Central memory CD8-positive, alpha-beta T cell (primary cell): ENCODE results near the gene UPK3A.
"Not testable (repeated sequence)": the region's sequence is repeated elsewhere in the genome, so short reads cannot be mapped to it uniquely, and the experiment has no call there.

Experiments
- ATAC-seq: fragments of 150-1000 bp; cut with Tn5 transposase; replicated peaks from 2 replicates; pipeline ENCODE4 v1.10.0; 2022; ENCODE audit warnings: mild to moderate bottlenecking, moderate FRiP score, moderate number of reproducible peaks; ENCODE audit not compliant: poor library complexity, severe bottlenecking; ENCODE audit errors: extremely low read depth
- DNase-seq, 2 donors: peaks; one replicate each; pipeline ENCODE4 v3.0.0; 2021; ENCODE audit warnings: low spot score in 2 of 2
- H3K27ac Mint-ChIP-seq: one replicate; pipeline ENCODE4 v1.8.0; 2022; ENCODE audit warnings: low read depth, mild to moderate bottlenecking, moderate library complexity, mixed read lengths
- H3K27me3 Mint-ChIP-seq: one replicate; pipeline ENCODE4 v1.8.0; 2022; ENCODE audit warnings: mixed read lengths
- H3K36me3 Mint-ChIP-seq: one replicate; pipeline ENCODE4 v1.8.0; 2022; ENCODE audit warnings: mild to moderate bottlenecking, moderate library complexity, mixed read lengths; ENCODE audit not compliant: insufficient read depth
- H3K4me1 Mint-ChIP-seq: one replicate; pipeline ENCODE4 v1.8.0; 2022; ENCODE audit warnings: mixed read lengths
- H3K4me3 Mint-ChIP-seq: one replicate; pipeline ENCODE4 v1.8.0; 2022; ENCODE audit warnings: mild to moderate bottlenecking, moderate library complexity, mixed read lengths
- H3K9me3 Mint-ChIP-seq: one replicate; pipeline ENCODE4 v1.8.0; 2022; ENCODE audit warnings: mixed read lengths

The UPK3A gene

GRCh38 chr22:45244916-45245315 lies 39.8 kb upstream of the UPK3A start:
- Mint-ChIP-seq H3K4me1 (peaks cover 19% of the 10 kb centered on the region), H3K27ac (no peak overlapping the region), H3K4me3 (no peak overlapping the region), H3K27me3 (no peaks in the 10 kb centered on the region), H3K36me3 (peaks cover 10% of the 10 kb centered on the region), H3K9me3 (no peaks in the 10 kb centered on the region)
- ATAC-seq (no peak), DNase-seq (no peak)

- Mint-ChIP-seq H3K27me3 (no peaks in the 10 kb centered on the region), H3K4me3 (no peak overlapping the region), H3K4me1 (peaks cover 10% of the 10 kb centered on the region), H3K9me3 (no peaks in the 10 kb centered on the region), H3K36me3 (peaks cover 4% of the 10 kb centered on the region), H3K27ac (no peak overlapping the region)
- no peak for DNase-seq
- no peak for ATAC-seq
Observed at GRCh38 chr22:45246060-45246985, 38.4 kb upstream of the UPK3A start.

GRCh38 chr22:45248832-45249561 lies 35.8 kb upstream of the UPK3A start:
- Mint-ChIP-seq H3K27me3 (no peaks in the 10 kb centered on the region), H3K36me3 (no peaks in the 10 kb centered on the region), H3K9me3 (no peaks in the 10 kb centered on the region), H3K27ac (peak overlapping the region; percentile 32), H3K4me1 (no peaks in the 10 kb centered on the region), H3K4me3 (no peak overlapping the region)
- peak; percentile 56 for ATAC-seq
- DNase-seq = no peak

DNA sequence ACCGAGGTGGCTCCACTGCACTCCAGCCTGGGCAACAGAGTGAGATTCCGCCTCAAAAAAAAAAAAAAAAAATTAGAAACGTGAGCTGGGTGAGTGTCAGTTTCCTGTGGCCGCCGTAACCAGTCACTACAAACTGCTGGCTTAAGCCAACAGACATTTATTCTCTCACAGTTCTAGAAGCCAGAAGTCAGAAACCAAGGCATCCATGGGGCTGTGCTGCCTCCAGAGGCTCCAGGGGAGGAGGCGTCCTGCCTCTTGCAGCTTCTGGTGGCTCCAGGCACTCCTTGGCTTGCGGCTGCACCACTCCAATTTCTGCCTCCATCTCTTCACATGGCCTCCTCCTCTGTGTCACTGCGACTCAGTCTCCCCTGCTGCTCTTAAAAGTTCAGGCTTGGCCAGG lies 32.9 kb upstream of the UPK3A start:
- Mint-ChIP-seq H3K27ac (no peak overlapping the region), H3K27me3 (no peaks in the 10 kb centered on the region), H3K4me3 (no peak overlapping the region), H3K4me1 (peaks cover 10% of the 10 kb centered on the region), H3K9me3 (no peaks in the 10 kb centered on the region), H3K36me3 (peaks cover 3% of the 10 kb centered on the region)
- DNase-seq = no peak
- no peak for ATAC-seq

DNA sequence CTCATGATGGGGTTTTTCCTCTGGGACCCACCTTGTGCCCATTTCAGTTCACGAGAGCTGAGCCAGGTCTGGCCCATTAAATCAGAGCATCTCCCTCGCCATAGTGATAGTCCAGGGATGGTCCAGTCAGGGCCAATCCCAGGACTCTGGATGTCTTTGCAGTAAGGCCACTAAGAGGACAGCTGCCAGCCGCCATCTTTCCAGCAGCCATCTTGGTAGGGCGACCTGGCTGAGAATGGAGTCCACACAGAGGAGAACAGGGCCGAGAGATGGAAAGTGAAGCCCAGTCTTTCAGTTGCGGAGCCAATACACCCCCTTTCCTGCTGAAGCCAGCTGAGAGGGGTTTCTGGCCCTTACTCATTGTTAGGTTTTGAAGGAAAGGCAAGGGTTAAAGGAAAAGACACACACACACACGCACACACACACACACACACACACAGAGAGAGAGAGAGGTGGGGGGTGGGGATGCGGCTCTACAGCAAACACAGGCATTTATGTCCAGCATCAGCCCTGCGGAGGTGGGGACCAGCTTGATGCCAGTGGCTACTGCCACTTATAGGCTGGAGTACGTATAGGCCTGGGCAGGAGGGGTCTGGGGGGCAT lies 31.6 kb upstream of the UPK3A start:
- no peaks in the 10 kb centered on the region for H3K27me3 Mint-ChIP-seq
- no peak for DNase-seq
- H3K36me3 Mint-ChIP-seq = peaks cover 3% of the 10 kb centered on the region
- H3K4me1 Mint-ChIP-seq = peaks cover 10% of the 10 kb centered on the region
- no peak overlapping the region for H3K27ac Mint-ChIP-seq
- no peaks in the 10 kb centered on the region for H3K9me3 Mint-ChIP-seq
- ATAC-seq = no peak
- H3K4me3 Mint-ChIP-seq = no peak overlapping the region

GRCh38 chr22:45254388-45254787 lies 30.4 kb upstream of the UPK3A start:
- Mint-ChIP-seq H3K9me3 (no peaks in the 10 kb centered on the region), H3K27ac (peak overlapping the region; percentile 75), H3K4me3 (no peak overlapping the region), H3K36me3 (peaks cover 3% of the 10 kb centered on the region), H3K27me3 (no peaks in the 10 kb centered on the region), H3K4me1 (peaks cover 10% of the 10 kb centered on the region)
- no peak for DNase-seq
- no peak for ATAC-seq

DNA sequence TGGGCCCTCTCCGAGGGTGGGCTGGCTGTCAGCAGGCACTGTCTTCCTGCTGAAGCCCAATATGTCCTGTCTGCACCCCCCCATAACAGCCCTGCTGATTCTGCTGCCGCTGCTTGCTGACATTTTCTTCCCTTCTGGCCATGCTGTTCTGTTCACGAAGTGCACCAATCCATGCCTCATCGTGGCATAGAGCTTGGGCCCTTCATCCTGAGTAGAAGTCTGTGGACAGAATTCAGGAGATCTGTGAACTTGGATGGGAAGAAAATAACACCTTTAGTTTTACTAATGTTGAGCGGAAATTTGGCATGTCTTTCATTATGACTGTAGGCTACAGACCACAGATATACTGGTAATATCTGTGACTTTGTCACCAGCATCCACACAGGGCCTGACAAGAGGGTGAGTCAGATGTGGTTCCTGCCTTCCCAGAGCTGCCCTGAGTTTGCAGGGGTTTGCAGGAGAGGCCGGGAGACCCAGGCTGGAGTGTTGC lies 29.9 kb upstream of the UPK3A start:
- Mint-ChIP-seq H3K36me3 (peaks cover 3% of the 10 kb centered on the region), H3K9me3 (no peaks in the 10 kb centered on the region), H3K27ac (peak overlapping the region; percentile 54), H3K4me3 (no peak overlapping the region), H3K27me3 (no peaks in the 10 kb centered on the region), H3K4me1 (peaks cover 10% of the 10 kb centered on the region)
- DNase-seq = no peak
- peak; percentile 93 for ATAC-seq

DNA sequence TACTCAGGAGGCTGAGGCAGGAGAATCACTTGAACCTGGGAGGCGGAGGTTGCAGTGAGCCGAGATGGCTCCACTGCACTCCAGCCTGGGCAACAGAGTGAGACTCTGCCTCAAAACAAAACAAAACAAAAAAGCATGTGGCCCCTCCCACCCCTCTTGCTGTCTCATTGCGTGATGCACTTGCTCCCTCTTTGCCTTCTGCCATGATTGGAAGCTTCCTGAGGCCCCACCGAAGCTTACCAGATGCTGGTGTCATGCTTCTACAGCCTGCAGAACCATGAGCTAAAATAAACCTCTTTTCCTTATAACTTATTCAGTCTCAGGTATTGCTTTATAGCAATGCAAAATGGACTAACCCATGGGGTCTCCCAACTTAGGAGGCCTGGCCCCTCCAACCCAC lies 26.8 kb upstream of the UPK3A start:
- H3K36me3 Mint-ChIP-seq, ATAC-seq, H3K27ac Mint-ChIP-seq, DNase-seq, H3K9me3 Mint-ChIP-seq, H3K4me3 Mint-ChIP-seq, H3K27me3 Mint-ChIP-seq: not testable (repeated sequence)
- H3K4me1 Mint-ChIP-seq = peaks cover 10% of the 10 kb centered on the region

- no peak for ATAC-seq
- no peak overlapping the region for H3K4me3 Mint-ChIP-seq
- peaks cover 5% of the 10 kb centered on the region for H3K4me1 Mint-ChIP-seq
- no peaks in the 10 kb centered on the region for H3K9me3 Mint-ChIP-seq
- DNase-seq = no peak
- peaks cover 12% of the 10 kb centered on the region for H3K27me3 Mint-ChIP-seq
- H3K36me3 Mint-ChIP-seq = peaks cover 3% of the 10 kb centered on the region
- no peak overlapping the region for H3K27ac Mint-ChIP-seq
Observed at GRCh38 chr22:45259754-45260394, 24.9 kb upstream of the UPK3A start.

GRCh38 chr22:45260395-45260759 lies 24.4 kb upstream of the UPK3A start:
- ATAC-seq, H3K4me3 Mint-ChIP-seq: not testable (repeated sequence)

DNA sequence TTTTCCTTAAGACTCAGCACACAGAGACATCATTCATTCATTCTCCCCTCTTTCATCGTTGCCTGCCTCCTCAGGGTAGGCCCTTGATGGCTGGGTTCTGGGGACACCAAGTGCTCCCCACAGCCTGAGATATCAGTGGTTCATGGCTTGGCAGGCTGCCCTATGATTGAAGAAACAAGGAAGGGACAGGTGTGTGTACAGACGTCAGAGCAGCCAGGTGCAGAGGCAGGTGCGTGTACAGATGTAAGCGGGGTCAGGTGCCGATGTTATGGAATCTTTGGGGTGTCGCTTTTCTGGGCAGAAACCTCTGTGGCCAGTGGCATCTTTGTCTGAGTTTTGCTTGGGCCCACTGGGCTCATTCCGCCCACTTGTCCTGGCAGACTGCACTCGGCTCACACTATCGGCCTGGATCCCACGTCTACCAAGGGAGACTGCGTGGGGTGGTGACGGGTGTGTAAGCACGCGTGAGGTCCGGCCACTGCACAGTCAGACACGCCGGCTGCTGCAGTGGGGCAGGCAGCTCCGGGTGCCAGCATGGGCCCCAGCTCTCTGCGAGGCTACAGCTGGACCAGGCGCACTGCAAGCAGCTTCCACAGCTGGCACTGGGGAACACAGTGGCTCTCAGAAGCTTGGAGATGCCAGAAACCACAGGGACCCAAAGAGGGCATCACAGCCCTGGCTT lies 23.2 kb upstream of the UPK3A start:
- DNase-seq (no peak), ATAC-seq (no peak)
- peak overlapping the region; percentile 65 for H3K27ac Mint-ChIP-seq
- peaks cover 3% of the 10 kb centered on the region for H3K36me3 Mint-ChIP-seq
- peaks cover 12% of the 10 kb centered on the region for H3K27me3 Mint-ChIP-seq
- H3K4me3 Mint-ChIP-seq = no peak overlapping the region
- H3K9me3 Mint-ChIP-seq = no peaks in the 10 kb centered on the region
- no peaks in the 10 kb centered on the region for H3K4me1 Mint-ChIP-seq

More at GRCh38 chr22:45260395-45260759, 24.4 kb upstream of the UPK3A start:
- DNase-seq, H3K9me3 Mint-ChIP-seq, H3K27ac Mint-ChIP-seq, H3K4me1 Mint-ChIP-seq, H3K36me3 Mint-ChIP-seq: not testable (repeated sequence)
- H3K27me3 Mint-ChIP-seq = peaks cover 12% of the 10 kb centered on the region
